ENCODE measurements around the gene DLG2. TPM values are rescaled to one million over a fixed set of nuclear protein-coding genes. Genes with fewer than 3 reads are reported as not detected.

DLG2 gene
- polyA plus RNA-seq, 3 donors, result 0.24 to 0.39 TPM; not detected in 1

DNA sequence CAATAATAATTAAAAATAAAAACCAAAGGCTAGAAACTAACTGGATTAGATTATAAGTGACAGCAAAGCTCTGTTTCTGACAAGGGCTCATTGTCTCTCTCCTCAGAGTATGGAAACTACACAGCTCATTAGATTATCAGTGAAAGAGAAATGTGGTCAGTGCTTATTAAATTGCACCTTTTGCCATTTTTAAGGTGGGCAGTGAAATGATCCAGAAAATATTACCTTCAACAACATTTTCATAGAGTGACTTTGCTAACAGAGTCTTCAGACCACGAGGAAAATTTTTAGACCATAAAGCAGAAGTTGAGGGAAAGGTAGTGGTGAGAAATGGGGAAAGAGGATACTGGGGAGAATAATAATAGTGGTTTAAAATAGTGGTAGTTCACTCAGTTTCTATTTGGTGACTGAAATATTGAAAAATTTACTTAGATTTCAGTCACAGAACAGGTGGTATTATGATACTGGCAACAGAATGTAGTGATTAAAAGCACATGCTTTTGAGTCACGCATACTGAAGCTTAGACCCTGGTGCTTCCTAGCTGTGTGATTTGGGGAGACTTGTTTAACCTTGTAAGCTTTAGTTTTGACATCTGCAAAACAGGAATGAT is 1657.0 kb downstream of the DLG2 start:
- no peaks in the 10 kb centered on the region for H4K20me1 ChIP-seq (ENCODE audit: insufficient read depth, low read length)
- TF ChIP-seq, protein P1, sequence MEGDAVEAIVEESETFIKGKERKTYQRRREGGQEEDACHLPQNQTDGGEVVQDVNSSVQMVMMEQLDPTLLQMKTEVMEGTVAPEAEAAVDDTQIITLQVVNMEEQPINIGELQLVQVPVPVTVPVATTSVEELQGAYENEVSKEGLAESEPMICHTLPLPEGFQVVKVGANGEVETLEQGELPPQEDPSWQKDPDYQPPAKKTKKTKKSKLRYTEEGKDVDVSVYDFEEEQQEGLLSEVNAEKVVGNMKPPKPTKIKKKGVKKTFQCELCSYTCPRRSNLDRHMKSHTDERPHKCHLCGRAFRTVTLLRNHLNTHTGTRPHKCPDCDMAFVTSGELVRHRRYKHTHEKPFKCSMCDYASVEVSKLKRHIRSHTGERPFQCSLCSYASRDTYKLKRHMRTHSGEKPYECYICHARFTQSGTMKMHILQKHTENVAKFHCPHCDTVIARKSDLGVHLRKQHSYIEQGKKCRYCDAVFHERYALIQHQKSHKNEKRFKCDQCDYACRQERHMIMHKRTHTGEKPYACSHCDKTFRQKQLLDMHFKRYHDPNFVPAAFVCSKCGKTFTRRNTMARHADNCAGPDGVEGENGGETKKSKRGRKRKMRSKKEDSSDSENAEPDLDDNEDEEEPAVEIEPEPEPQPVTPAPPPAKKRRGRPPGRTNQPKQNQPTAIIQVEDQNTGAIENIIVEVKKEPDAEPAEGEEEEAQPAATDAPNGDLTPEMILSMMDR (IDR thresholded peaks at IDR 0.05), result no peak
- intact Hi-C loops (cut with micrococcal nuclease), result no loop called here
- H3K27me3 ChIP-seq (ENCODE audit: control insufficient read depth in 2 of 2, insufficient read depth in 2 of 2, low read length in 2 of 2), result no peaks in the 10 kb centered on the region
- DNase-seq, result no peak
- H3K4me1 Mint-ChIP-seq, result no peaks in the 10 kb centered on the region
- no peak overlapping the region for H3K9ac ChIP-seq (ENCODE audit: insufficient read depth, low read length, poor library complexity, severe bottlenecking)
- no peaks in the 10 kb centered on the region for H3K9me3 ChIP-seq (replicated peaks in 1 of 2; ENCODE audit: control insufficient read depth in 1 of 2, insufficient read depth in 1 of 2, low read length in 2 of 2)
- 50% methylated on average over 2 of the region's 2 CpGs for WGBS (ENCODE audit: insufficient coverage)
- no peak overlapping the region for H2AFZ ChIP-seq (ENCODE audit: insufficient read depth, low read depth, low read length, poor library complexity, severe bottlenecking)
- H3K27me3 Mint-ChIP-seq (ENCODE audit: low read depth in 3 of 3), result peaks cover 0 to 3% (median 0%) of the 10 kb centered on the region in 3 donors
- H3K36me3 Mint-ChIP-seq, result no peaks in the 10 kb centered on the region
- H3K4me3 Mint-ChIP-seq, result no peak overlapping the region
- H3K9me3 Mint-ChIP-seq, result peaks cover 0 to 3% (median 0%) of the 10 kb centered on the region in 7 donors
- no peak overlapping the region for H3K27ac Mint-ChIP-seq
- H3K4me2 ChIP-seq (replicated peaks; ENCODE audit: extremely low read depth, low read length, poor library complexity, severe bottlenecking), result no peak overlapping the region
- no peaks in the 10 kb centered on the region for H3K4me1 ChIP-seq (ENCODE audit: control insufficient read depth in 1 of 2, insufficient read depth in 2 of 2, low read length in 2 of 2)
- no peak overlapping the region for H3K4me3 ChIP-seq (replicated peaks in 1 of 3; ENCODE audit: low read depth in 2 of 3, low read length in 3 of 3)
- H3K79me2 ChIP-seq (ENCODE audit: insufficient read depth, low read length), result no peaks in the 10 kb centered on the region
- H3K27ac ChIP-seq (ENCODE audit: low read depth in 1 of 2, low read length in 2 of 2), result no peak overlapping the region
- H3K36me3 ChIP-seq (replicated peaks in 1 of 2; ENCODE audit: control insufficient read depth in 1 of 2, insufficient read depth in 2 of 2, low read length in 2 of 2), result no peaks in the 10 kb centered on the region

DNA sequence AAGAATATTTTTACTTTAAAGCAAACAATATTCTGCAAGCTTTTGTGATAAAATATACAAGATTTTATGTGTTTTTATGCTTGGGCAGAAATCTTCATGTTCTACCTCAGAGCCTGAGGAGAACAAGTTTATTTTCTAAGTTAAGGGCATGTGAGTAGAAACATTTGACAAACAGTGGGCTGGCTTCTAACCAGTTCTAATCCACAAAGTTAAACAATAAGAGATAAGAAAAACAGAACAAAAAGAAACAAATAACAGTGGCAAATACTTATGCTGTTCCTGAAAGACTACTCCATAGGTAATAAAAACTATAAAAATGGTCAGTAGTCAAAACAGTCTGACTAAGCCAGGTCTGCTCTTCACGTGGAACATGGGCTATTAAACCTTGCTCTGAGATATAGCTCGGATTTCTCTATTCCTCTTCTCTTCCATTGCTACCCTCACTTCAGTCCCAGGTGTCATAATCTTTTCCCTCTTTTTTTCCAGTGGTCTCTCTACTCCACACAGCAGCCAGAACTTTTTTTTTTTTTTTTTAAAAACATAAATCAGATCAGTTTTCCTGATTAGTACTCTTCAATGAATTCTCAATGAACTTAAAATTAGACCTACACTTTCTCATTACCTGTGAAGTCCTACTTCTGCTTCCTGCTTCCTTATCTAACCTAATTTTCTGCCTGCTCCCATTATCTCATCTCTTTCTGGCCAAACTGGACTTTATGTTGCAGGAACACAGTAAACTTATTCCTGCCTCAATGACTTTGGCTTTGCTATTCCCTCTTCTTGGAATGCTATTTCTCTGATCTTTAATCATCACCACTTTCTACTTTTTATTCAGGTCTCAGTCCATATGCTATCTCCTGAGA is 1669.9 kb downstream of the DLG2 start:
- Histone ChIP-seq H2AFZ (ENCODE audit: insufficient read depth, low read depth, low read length, poor library complexity, severe bottlenecking) (no peak overlapping the region), H4K20me1 (ENCODE audit: insufficient read depth, low read length) (no peaks in the 10 kb centered on the region), H3K4me1 (ENCODE audit: control insufficient read depth in 1 of 2, insufficient read depth in 2 of 2, low read length in 2 of 2) (no peaks in the 10 kb centered on the region), H3K4me3 (replicated peaks in 1 of 3; ENCODE audit: low read depth in 2 of 3, low read length in 3 of 3) (no peak overlapping the region), H3K9ac (ENCODE audit: insufficient read depth, low read length, poor library complexity, severe bottlenecking) (no peak overlapping the region), H3K36me3 (replicated peaks in 1 of 2; ENCODE audit: control insufficient read depth in 1 of 2, insufficient read depth in 2 of 2, low read length in 2 of 2) (no peaks in the 10 kb centered on the region), H3K27ac (ENCODE audit: low read depth in 1 of 2, low read length in 2 of 2) (no peak overlapping the region), H3K79me2 (ENCODE audit: insufficient read depth, low read length) (no peaks in the 10 kb centered on the region), H3K27me3 (ENCODE audit: control insufficient read depth in 2 of 2, insufficient read depth in 2 of 2, low read length in 2 of 2) (no peaks in the 10 kb centered on the region), H3K9me3 (replicated peaks in 1 of 2; ENCODE audit: control insufficient read depth in 1 of 2, insufficient read depth in 1 of 2, low read length in 2 of 2) (no peaks in the 10 kb centered on the region), H3K4me2 (replicated peaks; ENCODE audit: extremely low read depth, low read length, poor library complexity, severe bottlenecking) (no peak overlapping the region)
- WGBS (ENCODE audit: insufficient coverage), result 67% methylated on average over 2 of the region's 2 CpGs
- intact Hi-C loops (cut with micrococcal nuclease), result no loop called here
- H3K4me1 Mint-ChIP-seq, result no peaks in the 10 kb centered on the region
- H3K4me3 Mint-ChIP-seq, result no peak overlapping the region
- no peaks in the 10 kb centered on the region for H3K27me3 Mint-ChIP-seq (ENCODE audit: low read depth in 3 of 3)
- no peaks in the 10 kb centered on the region for H3K36me3 Mint-ChIP-seq
- TF ChIP-seq, protein P1 (IDR thresholded peaks at IDR 0.05), result no peak
- H3K27ac Mint-ChIP-seq, result no peak overlapping the region
- no peak for DNase-seq
- H3K9me3 Mint-ChIP-seq, result peaks cover 0 to 4% (median 1%) of the 10 kb centered on the region in 7 donors

All from CD14-positive monocyte (primary cell).